Measurements from ENCODE around the gene ITGB1BP1. TPM values are rescaled to one million over a fixed set of nuclear protein-coding genes. Genes with fewer than 3 reads are reported as not detected.
A peak's percentile ranks its signal among the peaks of the same experiment; 100 is the strongest.

The ITGB1BP1 gene
- total RNA-seq, 1 donor from 2014 or later: 17.3 TPM

- Histone ChIP-seq H3K27me3 (no peaks in the 10 kb centered on the region), H3K9ac (peak overlapping the region; percentile 54), H3K27ac (peak overlapping the region; percentile 78), H4K20me1 (ENCODE audit: low read depth) (no peaks in the 10 kb centered on the region), H3K4me2 (peak overlapping the region; percentile 60), H3K79me2 (ENCODE audit: low read depth) (no peaks in the 10 kb centered on the region), H3K36me3 (no peaks in the 10 kb centered on the region), H3F3A (ENCODE audit: low read depth) (peaks cover 16% of the 10 kb centered on the region), H3K4me3 (no peak overlapping the region), H2AFZ (replicated peaks) (no peak overlapping the region), H3K4me1 (peaks cover 18% of the 10 kb centered on the region), H3K9me3 (ENCODE audit: low read depth) (no peaks in the 10 kb centered on the region)
- Mint-ChIP-seq H3K27ac (peak overlapping the region; percentile 88), H3K4me1 (peaks cover 30% of the 10 kb centered on the region), H3K27me3 (ENCODE audit: insufficient read depth, low read depth) (peaks cover 2% of the 10 kb centered on the region), H3K4me3 (peak overlapping the region; percentile 24), H3K36me3 (peaks cover 25% of the 10 kb centered on the region), H3K9me3 (no peaks in the 10 kb centered on the region)
- peak; percentile 38 for DNase-seq (ENCODE audit: low spot score)
- TF ChIP-seq EZH2 (IDR thresholded peaks at IDR 0.05) (no peak), EZH2phosphoT487 (IDR thresholded peaks at IDR 0.05) (no peak)
- TF ChIP-seq, protein P1, sequence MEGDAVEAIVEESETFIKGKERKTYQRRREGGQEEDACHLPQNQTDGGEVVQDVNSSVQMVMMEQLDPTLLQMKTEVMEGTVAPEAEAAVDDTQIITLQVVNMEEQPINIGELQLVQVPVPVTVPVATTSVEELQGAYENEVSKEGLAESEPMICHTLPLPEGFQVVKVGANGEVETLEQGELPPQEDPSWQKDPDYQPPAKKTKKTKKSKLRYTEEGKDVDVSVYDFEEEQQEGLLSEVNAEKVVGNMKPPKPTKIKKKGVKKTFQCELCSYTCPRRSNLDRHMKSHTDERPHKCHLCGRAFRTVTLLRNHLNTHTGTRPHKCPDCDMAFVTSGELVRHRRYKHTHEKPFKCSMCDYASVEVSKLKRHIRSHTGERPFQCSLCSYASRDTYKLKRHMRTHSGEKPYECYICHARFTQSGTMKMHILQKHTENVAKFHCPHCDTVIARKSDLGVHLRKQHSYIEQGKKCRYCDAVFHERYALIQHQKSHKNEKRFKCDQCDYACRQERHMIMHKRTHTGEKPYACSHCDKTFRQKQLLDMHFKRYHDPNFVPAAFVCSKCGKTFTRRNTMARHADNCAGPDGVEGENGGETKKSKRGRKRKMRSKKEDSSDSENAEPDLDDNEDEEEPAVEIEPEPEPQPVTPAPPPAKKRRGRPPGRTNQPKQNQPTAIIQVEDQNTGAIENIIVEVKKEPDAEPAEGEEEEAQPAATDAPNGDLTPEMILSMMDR (IDR thresholded peaks at IDR 0.05): no peak
Measured at GRCh38 chr2:9392898-9393765, 30.2 kb downstream of the ITGB1BP1 start.

GRCh38 chr2:9391961-9392720 lies 31.2 kb downstream of the ITGB1BP1 start:
- Mint-ChIP-seq H3K27ac (peak overlapping the region; percentile 88), H3K9me3 (no peaks in the 10 kb centered on the region), H3K27me3 (ENCODE audit: insufficient read depth, low read depth) (peaks cover 4% of the 10 kb centered on the region), H3K4me3 (no peak overlapping the region), H3K36me3 (peaks cover 30% of the 10 kb centered on the region), H3K4me1 (peaks cover 30% of the 10 kb centered on the region)
- Histone ChIP-seq H3K9me3 (ENCODE audit: low read depth) (no peaks in the 10 kb centered on the region), H4K20me1 (ENCODE audit: low read depth) (no peaks in the 10 kb centered on the region), H3K27me3 (no peaks in the 10 kb centered on the region), H3K36me3 (no peaks in the 10 kb centered on the region), H3K4me1 (peaks cover 18% of the 10 kb centered on the region), H3K9ac (peak overlapping the region; percentile 54), H3F3A (ENCODE audit: low read depth) (peaks cover 16% of the 10 kb centered on the region), H3K79me2 (ENCODE audit: low read depth) (no peaks in the 10 kb centered on the region), H3K4me2 (peak overlapping the region; percentile 60), H3K27ac (peak overlapping the region; percentile 78), H2AFZ (replicated peaks) (no peak overlapping the region), H3K4me3 (no peak overlapping the region)
- no peak for DNase-seq (ENCODE audit: low spot score)
- TF ChIP-seq, protein P1 (IDR thresholded peaks at IDR 0.05): no peak
- TF ChIP-seq EZH2 (IDR thresholded peaks at IDR 0.05): no peak

DNA sequence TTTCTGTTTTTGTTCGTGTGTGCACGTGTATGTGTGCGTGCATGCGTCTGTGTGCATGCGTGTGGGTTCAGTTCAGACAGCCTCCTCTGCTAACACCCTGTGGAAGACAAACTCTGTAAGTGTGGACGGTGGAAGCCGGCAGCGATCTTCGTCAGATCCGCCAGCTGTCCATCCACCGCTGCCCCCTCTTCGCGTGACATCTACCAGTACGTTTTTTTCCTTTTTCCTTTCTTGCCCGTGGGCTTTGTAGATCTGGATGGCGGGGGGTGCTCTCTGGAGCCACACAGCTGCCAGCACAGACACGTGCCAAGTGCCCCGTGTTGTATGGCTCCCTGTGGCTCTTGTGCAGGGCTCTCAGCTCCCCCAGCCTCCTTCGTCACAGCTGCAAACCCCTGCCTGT lies 32.3 kb downstream of the ITGB1BP1 start:
- Mint-ChIP-seq H3K27ac (no peak overlapping the region), H3K27me3 (ENCODE audit: insufficient read depth, low read depth) (peaks cover 4% of the 10 kb centered on the region), H3K9me3 (no peaks in the 10 kb centered on the region), H3K4me1 (peaks cover 30% of the 10 kb centered on the region), H3K36me3 (peaks cover 29% of the 10 kb centered on the region), H3K4me3 (no peak overlapping the region)
- no peak for TF ChIP-seq EZH2phosphoT487 (IDR thresholded peaks at IDR 0.05)
- TF ChIP-seq, protein P1 (IDR thresholded peaks at IDR 0.05): no peak
- no peak for TF ChIP-seq EZH2 (IDR thresholded peaks at IDR 0.05)
- Histone ChIP-seq H3F3A (ENCODE audit: low read depth) (peaks cover 16% of the 10 kb centered on the region), H3K9ac (no peak overlapping the region), H2AFZ (replicated peaks) (no peak overlapping the region), H3K4me1 (peaks cover 18% of the 10 kb centered on the region), H4K20me1 (ENCODE audit: low read depth) (no peaks in the 10 kb centered on the region), H3K4me3 (no peak overlapping the region), H3K27me3 (no peaks in the 10 kb centered on the region), H3K36me3 (no peaks in the 10 kb centered on the region), H3K79me2 (ENCODE audit: low read depth) (no peaks in the 10 kb centered on the region), H3K4me2 (no peak overlapping the region), H3K27ac (no peak overlapping the region), H3K9me3 (ENCODE audit: low read depth) (no peaks in the 10 kb centered on the region)
- DNase-seq (ENCODE audit: low spot score): no peak

All from neural progenitor cell (in vitro differentiated cells).